ENCODE measurements around the gene DHRS11. TPM values are rescaled to one million over a fixed set of nuclear protein-coding genes. Genes with fewer than 3 reads are reported as not detected.

Gene DHRS11
- total RNA-seq (2022; extraction: Qiagen RNA extraction; ENCODE audit: low read depth): 6.8 to 9.8 TPM (median 9.0 TPM) in 5 replicates

GRCh38 chr17:36591434-36592315 is at the start of gene DHRS11:
Gene DHRS11, plus strand, starts transcription at chr17:36591879. Its CDS starts 131 bp downstream, at chr17:36592010.

GRCh38 chr17:36544307-36545076 is 47.2 kb upstream of the DHRS11 start, which contains the start of gene GGNBP2:
Gene GGNBP2, plus strand, starts transcription at chr17:36544919. Its CDS starts 806 bp downstream, at chr17:36545725.

GRCh38 chr17:36601303-36602029 is 9.8 kb downstream of the DHRS11 start, which contains the start of gene MRM1:
Gene MRM1, plus strand, starts transcription at chr17:36601583. Its CDS starts 228 bp downstream, at chr17:36601811.

Other genes starting within 250 kb of the DHRS11 start
- not detected in 5 replicates for gene TBC1D3H, start 203.4 kb upstream of the DHRS11 start, total RNA-seq (2022; extraction: Qiagen RNA extraction; ENCODE audit: low read depth)
- 83.1 to 86.9 TPM (median 83.9 TPM) in 5 replicates for gene ZNHIT3, start 105.2 kb upstream of the DHRS11 start, total RNA-seq (2022; extraction: Qiagen RNA extraction; ENCODE audit: low read depth)
- gene MYO19, start 57.0 kb upstream of the DHRS11 start, total RNA-seq (2022; extraction: Qiagen RNA extraction; ENCODE audit: low read depth): 56.6 to 64.4 TPM (median 60.5 TPM) in 5 replicates
- 24.2 to 28.7 TPM (median 25.2 TPM) in 5 replicates for gene PIGW, start 56.9 kb upstream of the DHRS11 start, total RNA-seq (2022; extraction: Qiagen RNA extraction; ENCODE audit: low read depth)
- 54.9 to 64.1 TPM (median 57.5 TPM) in 5 replicates for gene GGNBP2, start 47.0 kb upstream of the DHRS11 start, total RNA-seq (2022; extraction: Qiagen RNA extraction; ENCODE audit: low read depth)
- gene MRM1, start 9.7 kb downstream of the DHRS11 start, total RNA-seq (2022; extraction: Qiagen RNA extraction; ENCODE audit: low read depth): 14.0 to 22.2 TPM (median 20.6 TPM) in 5 replicates

Measured in A549 treated with CpdA at 1 μM for 4 hours (cell line).